GM19023 (cell line): ENCODE measurements around the gene BTBD19.
"Not testable (repeated sequence)": the region's sequence is repeated elsewhere in the genome, so short reads cannot be mapped to it uniquely, and the experiment has no call there.

Source experiments
- ATAC-seq: cut with Tn5 transposase; IDR thresholded peaks from one replicate; pipeline ENCODE4 v1.9.1; 2021; ENCODE audit warnings: mild to moderate bottlenecking, moderate library complexity; ENCODE audit not compliant: unreplicated experiment

The BTBD19 gene

GRCh38 chr1:44808938-44809917, 905 bp downstream of the BTBD19 start:
- ATAC-seq: peak; percentile 51

DNA sequence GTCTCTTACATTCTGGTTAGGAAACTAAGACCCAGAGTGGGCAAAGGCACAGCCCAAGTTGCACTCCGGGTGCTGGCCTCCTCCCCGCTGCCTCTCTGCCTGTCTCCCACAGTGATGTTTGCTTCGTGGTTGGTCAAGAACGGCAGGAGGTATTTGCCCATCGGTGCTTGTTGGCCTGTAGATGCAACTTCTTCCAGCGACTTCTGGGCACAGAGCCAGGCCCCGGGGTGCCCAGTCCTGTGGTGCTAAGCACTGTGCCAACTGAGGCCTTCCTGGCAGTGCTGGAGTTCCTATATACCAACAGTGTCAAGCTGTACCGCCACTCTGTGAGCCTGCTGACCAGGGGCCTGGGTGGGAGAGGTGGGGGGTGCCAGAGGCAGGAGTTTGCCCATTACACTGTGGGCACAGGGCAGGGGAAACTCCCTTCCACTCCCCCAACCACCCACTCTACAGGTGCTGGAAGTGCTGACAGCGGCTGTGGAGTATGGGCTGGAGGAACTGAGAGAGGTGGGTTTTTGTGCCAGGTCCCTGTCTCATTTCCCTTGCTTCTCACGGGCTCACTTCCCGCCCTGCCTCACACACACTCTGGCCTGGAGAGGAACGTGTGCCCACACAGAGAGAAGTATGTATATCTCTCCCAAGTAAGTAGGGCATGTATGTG, 1.9 kb downstream of the BTBD19 start:
- no peak for ATAC-seq

- not testable (repeated sequence) for ATAC-seq
Observed at GRCh38 chr1:44810762-44811105, 2.4 kb downstream of the BTBD19 start.

GRCh38 chr1:44811234-44811633, 2.9 kb downstream of the BTBD19 start:
- ATAC-seq: no peak

- ATAC-seq: no peak
Observed at GRCh38 chr1:44812822-44813543, 4.7 kb downstream of the BTBD19 start.

DNA sequence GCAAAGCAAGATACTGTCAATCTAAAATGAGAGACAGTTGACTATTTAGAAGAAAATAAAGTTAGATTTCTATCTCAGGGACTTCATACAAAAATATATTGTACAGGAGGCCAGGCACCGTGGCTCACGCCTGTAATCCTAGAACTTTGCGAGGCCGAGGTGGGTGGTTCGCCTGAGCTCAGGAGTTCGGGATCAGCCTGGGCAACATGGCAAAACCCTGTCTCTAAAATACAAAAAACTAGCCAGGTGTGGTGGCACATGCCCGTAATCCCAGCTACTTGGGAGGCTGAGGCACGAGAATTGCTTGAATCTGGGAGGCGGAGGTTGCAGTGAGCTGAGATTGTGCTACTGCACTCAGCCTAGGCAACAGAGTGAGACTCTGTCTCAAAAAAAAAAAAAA, 7.6 kb downstream of the BTBD19 start:
- ATAC-seq: not testable (repeated sequence)

DNA sequence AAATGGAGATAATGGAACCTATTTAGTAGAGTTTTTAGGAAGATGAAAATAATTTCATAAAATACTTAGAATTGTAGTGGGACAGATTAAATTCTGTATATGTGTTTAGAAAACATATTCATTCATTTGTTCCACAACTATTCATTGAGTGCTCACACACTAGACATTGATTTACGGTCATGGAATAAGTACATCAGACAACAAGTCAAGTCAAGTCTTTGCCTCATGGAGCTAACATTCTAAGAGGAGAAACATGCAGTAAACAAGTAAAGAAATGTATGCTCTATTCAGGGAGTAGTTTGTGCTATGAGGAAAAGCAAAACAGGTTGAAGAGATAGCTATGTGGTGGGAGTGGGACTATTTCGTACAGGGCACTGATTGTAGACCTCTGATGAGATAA, 9.0 kb downstream of the BTBD19 start:
- no peak for ATAC-seq

DNA sequence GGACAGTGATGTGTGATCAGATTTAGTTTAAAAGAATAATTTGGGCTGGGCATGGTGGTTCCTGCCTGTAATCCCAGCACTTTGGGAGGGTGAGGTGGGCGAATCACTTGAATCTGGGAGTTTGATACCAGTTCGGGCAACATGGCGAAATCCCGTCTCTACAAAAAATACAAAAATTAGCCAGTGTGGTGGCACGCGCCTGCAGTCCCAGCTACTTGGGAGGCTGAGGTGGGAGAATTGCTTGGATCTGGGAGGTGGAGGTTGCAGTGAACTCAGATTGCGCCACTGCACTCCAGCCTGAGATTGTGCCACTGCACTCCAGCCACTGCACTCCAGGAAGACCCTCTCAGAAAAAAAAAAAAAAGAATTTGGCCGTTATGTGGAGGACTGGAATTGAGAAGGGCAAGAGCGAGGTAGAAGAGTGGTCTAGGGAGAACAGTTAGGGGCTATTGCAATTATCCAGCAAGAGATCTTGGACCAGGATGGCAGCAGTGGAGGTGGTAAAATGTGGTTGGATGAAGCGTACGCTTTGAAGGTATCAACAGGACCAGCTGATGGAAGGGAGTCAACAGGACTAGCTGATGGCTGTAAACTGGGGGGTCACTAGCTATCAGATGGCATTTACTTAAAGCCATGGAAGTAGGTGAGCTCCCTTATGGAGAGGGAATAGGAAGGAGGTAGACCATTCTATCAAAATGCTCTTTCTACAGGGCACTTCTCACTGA, 9.6 kb downstream of the BTBD19 start:
- ATAC-seq: no peak

- no peak for ATAC-seq
Observed at GRCh38 chr1:44819196-44819607, 10.9 kb downstream of the BTBD19 start.

DNA sequence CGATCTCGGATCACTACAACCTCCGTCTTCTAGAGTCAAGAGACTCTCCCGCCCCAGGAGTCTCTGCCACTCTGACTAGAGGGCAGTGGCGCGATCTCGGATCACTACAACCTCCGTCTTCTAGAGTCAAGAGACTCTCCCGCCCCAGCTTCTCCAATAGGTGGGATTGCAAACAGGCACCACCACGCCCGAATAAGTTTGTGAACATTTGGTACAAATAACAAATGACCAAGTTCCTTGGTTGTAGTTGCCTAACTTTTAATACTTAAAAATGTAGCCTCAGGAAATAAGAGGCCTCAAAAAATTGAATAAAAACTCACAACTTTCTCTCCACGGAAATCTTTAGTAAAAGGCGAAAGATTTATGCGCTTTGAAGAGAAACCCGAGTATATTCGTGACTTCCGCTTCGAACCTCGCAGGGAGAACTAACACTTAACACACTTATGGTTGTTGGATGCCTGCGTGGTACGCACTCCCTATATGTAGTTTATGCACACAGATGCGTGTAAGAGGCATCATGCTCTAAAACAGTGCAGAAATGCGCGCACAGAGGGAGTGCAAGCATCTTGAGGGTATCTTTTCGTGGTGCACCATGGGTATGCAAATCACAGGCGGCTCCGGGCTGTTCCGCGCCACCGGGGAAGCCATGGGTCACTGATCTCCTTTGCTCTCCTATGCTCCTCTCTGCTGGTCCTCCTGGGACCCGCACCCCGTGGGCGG, 11.4 kb downstream of the BTBD19 start:
- peak; percentile 84 for ATAC-seq

DNA sequence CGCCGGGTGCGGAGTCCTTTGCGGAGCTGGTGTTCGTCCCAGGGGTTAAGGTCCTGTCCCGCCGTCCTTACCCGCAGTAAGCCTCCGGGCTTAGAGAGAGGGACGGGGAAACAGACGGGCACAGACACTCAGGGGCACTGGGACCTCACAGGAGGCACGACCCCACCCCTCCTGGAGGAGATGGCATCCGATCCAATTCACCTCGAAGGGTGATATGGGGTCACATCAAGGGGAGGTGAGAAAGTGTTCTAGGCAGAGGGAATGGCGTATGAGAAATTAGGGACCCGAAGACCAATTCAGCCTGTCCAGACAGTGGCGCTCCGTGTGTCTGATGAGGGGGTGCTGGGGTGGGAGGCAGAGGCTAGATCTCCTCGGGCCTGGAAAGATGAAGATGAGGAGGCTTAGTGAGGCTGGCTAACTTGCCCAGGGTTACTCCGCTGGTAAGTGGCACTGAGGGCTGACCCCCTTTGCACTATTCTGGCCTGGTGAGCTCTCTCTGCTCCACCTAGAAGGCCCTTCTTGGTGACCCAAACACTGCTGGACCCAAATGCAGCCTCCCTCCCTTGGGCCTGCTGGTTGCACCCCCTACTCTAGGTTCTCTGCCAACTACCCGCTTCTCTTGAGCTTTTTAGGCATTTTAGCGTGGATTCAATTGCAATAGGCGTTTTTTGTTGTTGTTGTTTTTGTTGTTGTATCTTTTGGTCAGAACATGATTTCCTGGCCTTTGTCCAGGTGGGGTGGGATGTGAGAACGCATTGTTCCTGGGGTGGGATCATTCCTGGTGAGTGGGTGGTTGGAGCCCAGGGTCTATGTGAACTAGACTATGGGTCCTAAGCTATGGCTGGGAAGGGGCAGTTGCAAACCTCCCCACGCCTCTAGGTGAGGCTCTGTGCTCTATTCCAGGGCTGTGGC, 12.3 kb downstream of the BTBD19 start:
- peak; percentile 18 for ATAC-seq

DNA sequence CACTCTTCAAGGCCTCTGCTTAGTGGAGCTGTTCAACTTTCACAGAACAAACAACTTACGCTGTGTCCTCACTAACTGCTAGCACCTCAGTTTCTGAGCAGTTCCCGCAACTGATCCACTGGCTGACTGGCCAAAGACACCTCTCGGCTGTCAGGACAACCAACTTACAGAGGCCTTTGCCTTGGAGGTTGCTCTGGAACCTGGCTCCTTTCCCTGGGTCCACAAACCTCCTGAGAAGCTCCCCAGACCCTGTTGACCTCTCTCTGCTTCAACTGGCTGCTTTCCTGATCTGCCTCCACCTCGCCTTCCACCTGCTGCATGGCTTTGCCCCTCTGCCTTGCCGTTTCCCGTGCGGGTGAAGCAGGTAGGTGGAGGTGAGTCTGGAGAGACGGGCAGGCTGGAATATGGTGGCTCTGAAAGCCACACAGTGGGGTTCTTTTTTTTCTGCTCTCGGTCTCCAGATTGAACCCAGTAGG, 13.0 kb downstream of the BTBD19 start:
- ATAC-seq: no peak

DNA sequence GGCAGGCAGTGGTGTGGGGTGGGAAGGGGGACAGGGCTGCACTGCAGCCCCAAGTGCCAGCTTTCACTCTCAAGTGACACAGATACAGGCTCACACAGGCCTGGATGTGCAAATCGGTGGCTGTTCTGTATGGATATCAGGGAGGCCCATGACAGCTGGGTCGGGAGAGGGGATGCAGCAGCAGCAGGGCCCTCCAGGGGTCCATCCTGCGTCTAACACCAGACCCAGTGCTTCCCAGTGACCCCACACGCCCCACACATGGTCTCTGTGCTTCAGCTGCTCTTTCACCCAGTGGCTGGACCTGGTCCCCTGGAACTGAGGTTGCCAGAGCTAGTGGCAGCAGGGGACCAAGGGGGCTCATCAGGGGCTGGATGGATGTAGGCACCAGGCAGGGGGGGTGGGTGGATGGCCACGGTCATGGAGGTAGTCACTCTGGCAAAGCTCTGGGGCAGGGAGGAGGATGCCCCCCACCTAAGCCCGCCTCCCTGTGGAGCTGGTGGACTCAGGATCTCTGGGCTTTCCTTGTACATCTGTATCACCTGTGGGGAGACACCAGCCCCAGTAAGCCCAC, 13.9 kb downstream of the BTBD19 start:
- no peak for ATAC-seq

DNA sequence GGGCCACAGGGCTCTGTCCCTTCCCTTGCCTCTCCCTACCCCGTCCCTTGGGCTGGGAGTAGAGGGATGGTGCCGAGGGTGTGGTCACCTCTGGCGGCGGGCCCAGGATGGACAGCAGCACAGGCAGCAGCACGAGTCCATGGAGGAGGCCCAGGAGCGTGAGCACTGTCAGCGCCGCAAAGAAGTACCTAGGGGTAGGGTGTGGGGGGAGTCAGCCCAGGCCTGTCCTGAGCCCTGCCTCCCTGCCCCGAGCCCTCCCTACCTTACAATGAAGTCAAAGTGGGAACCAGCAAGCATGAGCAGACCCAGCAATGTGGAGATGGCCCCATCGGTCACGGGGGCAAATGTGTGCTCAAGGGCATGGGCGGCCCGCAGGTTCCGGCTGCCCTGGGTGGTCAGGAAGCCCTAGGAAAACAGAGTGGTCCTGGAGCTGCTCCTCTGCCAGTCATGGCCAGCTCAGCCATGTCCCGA, 14.7 kb downstream of the BTBD19 start:
- no peak for ATAC-seq

GRCh38 chr1:44824392-44824791, 16.1 kb downstream of the BTBD19 start:
- not testable (repeated sequence) for ATAC-seq

- no peak for ATAC-seq
Observed at GRCh38 chr1:44826375-44827196, 18.3 kb downstream of the BTBD19 start.

DNA sequence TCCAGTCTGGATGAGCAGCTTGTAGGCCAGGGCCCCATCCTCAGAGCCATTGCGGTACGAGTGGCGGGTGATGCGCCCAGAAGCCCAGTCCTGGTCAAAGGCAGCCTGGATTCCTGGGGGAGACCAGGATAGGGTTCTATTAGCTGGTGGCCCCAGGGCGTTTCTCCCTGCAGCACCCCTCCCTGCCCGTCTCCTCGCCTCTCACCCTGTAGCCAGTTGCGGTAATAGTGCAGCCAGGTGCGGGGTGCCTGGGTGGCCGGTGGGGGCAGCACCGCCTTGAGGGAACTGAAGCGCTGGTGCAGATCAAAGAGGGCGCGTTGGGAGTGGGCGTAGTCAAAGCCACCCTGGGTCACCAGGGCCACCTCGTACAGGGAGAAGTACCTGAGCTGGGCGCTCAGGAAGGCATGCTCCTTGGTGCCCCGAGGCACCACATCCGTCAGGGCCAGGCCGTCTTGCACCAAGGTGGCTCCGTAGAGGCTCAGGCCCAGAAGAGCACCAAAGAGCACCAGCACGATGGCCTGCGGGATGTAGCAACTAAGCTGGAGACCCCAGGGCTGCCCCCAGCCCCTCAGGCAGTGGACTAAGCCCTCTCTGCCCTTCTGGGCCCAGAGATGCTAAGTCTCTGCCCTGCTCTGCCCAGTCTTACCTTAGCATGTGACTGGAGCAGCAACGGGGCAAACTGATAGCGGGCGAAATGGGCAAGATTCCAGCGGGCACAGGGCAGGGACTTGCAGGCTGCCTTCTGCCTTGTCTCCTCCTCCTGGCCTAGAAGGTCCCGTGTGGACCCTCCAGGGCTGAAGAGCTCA, 19.1 kb downstream of the BTBD19 start:
- no peak for ATAC-seq
